H1 (cell line): ENCODE data around the gene KLKB1. TPM values are rescaled to one million over a fixed set of nuclear protein-coding genes. Genes with fewer than 3 reads are reported as not detected.

Experiments
- CHD1 ChIP-seq: IDR thresholded peaks from 2 replicates; pipeline ENCODE4 v1.6.1; 2012; ENCODE audit warnings: low read depth, low read length, improper control_type of control experiment
- EZH2 ChIP-seq: fragments of 200-600 bp; sonication (generic); IDR thresholded peaks from 2 replicates; pipeline ENCODE4 v1.7.1; 2012; ENCODE audit warnings: low read depth, mild to moderate bottlenecking, moderate library complexity, low read length, inconsistent platforms; ENCODE audit not compliant: severe bottlenecking
- FOSL1 ChIP-seq: IDR thresholded peaks from 2 replicates; pipeline ENCODE4 v1.6.1; 2011; ENCODE audit warnings: mild to moderate bottlenecking, low read depth, low read length, moderate library complexity; ENCODE audit not compliant: insufficient read depth
- GTF2F1 ChIP-seq: IDR thresholded peaks from 2 replicates; pipeline ENCODE4 v1.6.1; 2012; ENCODE audit warnings: low read depth, low read length, improper control_type of control experiment, borderline replicate concordance
- HDAC2 ChIP-seq, 2 experiments: fragments of 300-600 bp in 1 of 2; sonication (generic) in 1 of 2; IDR thresholded peaks; 2 replicates each; pipeline ENCODE4 v1.6.1; 2011 to 2012; ENCODE audit warnings: low read depth in 2 of 2, low read length in 2 of 2, mild to moderate bottlenecking in 2 of 2, moderate library complexity in 2 of 2, borderline replicate concordance in 1 of 2, inconsistent platforms in 1 of 2
- NANOG ChIP-seq: IDR thresholded peaks from 2 replicates; pipeline ENCODE4 v1.6.1; 2011; ENCODE audit warnings: low read length, low read depth, mild to moderate bottlenecking, inconsistent platforms; ENCODE audit not compliant: insufficient read depth, poor library complexity, severe bottlenecking
- POU5F1 ChIP-seq: IDR thresholded peaks from 2 replicates; pipeline ENCODE4 v1.6.1; 2011; ENCODE audit warnings: low read depth, mild to moderate bottlenecking, low read length, moderate library complexity
- SIN3A ChIP-seq, 2 experiments: IDR thresholded peaks in 1 of 2; conservative IDR thresholded peaks in 1 of 2; 2 replicates each; pipeline ENCODE4 v1.6.1; 2011 to 2012; ENCODE audit warnings: low read length in 2 of 2, improper control_type of control experiment in 1 of 2, low read depth in 1 of 2, mild to moderate bottlenecking in 1 of 2
- SP4 ChIP-seq: IDR thresholded peaks from 2 replicates; pipeline ENCODE4 v1.6.1; 2012; ENCODE audit warnings: low read length, inconsistent platforms
- SUZ12 ChIP-seq: fragments of 200-600 bp; sonication (generic); IDR thresholded peaks from 2 replicates; pipeline ENCODE4 v1.6.1; 2012; ENCODE audit warnings: mild to moderate bottlenecking, inconsistent platforms, low read length, moderate library complexity, mixed read lengths
- TAF1 ChIP-seq: IDR thresholded peaks from 2 replicates; pipeline ENCODE4 v1.6.1; 2011; ENCODE audit warnings: mild to moderate bottlenecking, low read depth, low read length
- TEAD4 ChIP-seq: IDR thresholded peaks from 2 replicates; pipeline ENCODE4 v1.6.1; 2012; ENCODE audit warnings: low read depth, low read length, inconsistent platforms, mixed read lengths
- polyA plus RNA-seq, 7 experiments: library from polyadenylated mRNA; depleted of rRNA in 3 of 7; stranded (reverse) in 5 of 7; unstranded in 2 of 7; fragments of >200 nt in 5 of 7; fragments of 200-250 nt in 2 of 7; gene quantifications; 1 replicate in 5 of 7; 2 replicates in 1 of 7; 4 replicates in 1 of 7; pipeline versions ENCODE4 v1.2.1 to v1.2.3, GENCODE V29; 2011 to 2013; ENCODE audit warnings: missing spikeins in 2 of 7, mixed read lengths in 2 of 7
- total RNA-seq: library from RNA; stranded (reverse); fragmentation: NEBNext Ultra II Directional; extraction: Animal tissue kit (Norgen Biotek cat#: 25700); gene quantifications from 2 replicates; pipeline ENCODE4 v1.2.1, GENCODE V29; 2021
- TF ChIP-seq, protein P1 (sequence below): IDR thresholded peaks from 2 replicates; pipeline ENCODE4 v1.6.1; 2012; ENCODE audit warnings: low read length, inconsistent platforms
- TF ChIP-seq, protein P2 (sequence below), 3 experiments: IDR thresholded peaks; 1 replicate in 2 of 3; 2 replicates in 1 of 3; pipeline versions ENCODE4 v1.5.1 to v1.6.1; 2011; ENCODE audit warnings: low read length in 3 of 3, mild to moderate bottlenecking in 3 of 3, inconsistent platforms in 2 of 3, low read depth in 1 of 3, moderate library complexity in 1 of 3; ENCODE audit not compliant: insufficient read depth in 1 of 3; ENCODE audit errors: control extremely low read depth in 1 of 3
- TF ChIP-seq, protein P3 (sequence below): IDR thresholded peaks from 2 replicates; pipeline ENCODE4 v1.6.1; 2011; ENCODE audit warnings: low read length, improper control_type of control experiment
- TF ChIP-seq, protein P4 (sequence below): IDR thresholded peaks from 2 replicates; pipeline ENCODE4 v1.6.1; 2011; ENCODE audit warnings: low read depth, mild to moderate bottlenecking, low read length; ENCODE audit not compliant: insufficient read depth

Gene KLKB1
- total and polyA plus RNA-seq, 2 of the 8 experiments (the other 6 are each of a cell fraction or from before 2014, with no cell fraction given) = 12.0 to 20.9 TPM

DNA sequence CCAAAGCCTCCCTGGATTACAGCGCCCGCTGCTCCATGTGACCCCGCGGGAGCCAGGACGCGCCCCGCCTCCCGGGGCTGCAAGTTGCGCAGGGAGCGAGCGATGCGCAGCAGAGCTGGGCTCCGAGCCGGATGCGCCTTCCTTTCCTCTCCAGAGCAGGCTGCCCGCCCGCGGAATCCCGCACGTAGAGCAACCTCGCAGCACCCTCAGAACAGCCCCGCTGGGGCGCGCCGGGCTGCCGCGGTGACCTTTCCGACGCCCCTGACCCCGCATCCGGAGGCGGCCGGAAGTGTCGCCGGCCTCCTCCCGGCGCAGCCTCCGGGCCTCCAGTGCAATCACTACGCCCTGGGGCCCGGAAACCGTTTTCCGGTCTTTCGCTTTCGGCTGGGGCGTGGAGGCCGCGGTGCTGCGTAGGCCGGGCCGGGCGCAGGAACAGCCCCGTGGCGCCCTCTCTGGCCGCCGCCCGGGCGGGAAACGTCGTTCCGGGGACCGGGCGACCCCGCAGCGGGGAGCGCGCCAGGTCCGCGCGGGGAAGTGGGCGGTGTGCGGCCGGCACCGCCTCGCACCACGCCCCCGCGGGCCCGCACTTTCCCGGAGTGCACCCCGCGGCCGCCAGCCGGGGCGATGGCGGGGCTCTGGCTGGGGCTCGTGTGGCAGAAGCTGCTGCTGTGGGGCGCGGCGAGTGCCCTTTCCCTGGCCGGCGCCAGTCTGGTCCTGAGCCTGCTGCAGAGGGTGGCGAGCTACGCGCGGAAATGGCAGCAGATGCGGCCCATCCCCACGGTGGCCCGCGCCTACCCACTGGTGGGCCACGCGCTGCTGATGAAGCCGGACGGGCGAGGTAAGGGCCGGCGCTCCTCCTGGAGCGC lies 35.9 kb upstream of the KLKB1 start, which contains the start of gene CYP4V2 (continued):
- TF ChIP-seq TEAD4 (no peak), FOSL1 (no peak), GTF2F1 (no peak), NANOG (no peak), SP4 (no peak), POU5F1 (no peak), SUZ12 (peak; percentile 50; the same call in 1 of the 2 replicates), SIN3A (conservative IDR thresholded peaks at IDR 0.05 in 1 of 2, IDR thresholded peaks at IDR 0.05 in 1 of 2; ENCODE audit: low read depth in 1 of 2, low read length in 2 of 2) (0 out of 4 replicates have a peak, but pooled peaks of 1 of the 2 experiments have one; percentile 25), TAF1 (no peak), EZH2 (peak; percentile 28), HDAC2 (IDR thresholded peaks at IDR 0.05; ENCODE audit: borderline replicate concordance in 1 of 2, low read depth in 2 of 2, low read length in 2 of 2) (0 out of 4 replicates have a peak, but pooled peaks of 1 of the 2 experiments have one; percentile 58), CHD1 (no peak)
- TF ChIP-seq, protein P1, sequence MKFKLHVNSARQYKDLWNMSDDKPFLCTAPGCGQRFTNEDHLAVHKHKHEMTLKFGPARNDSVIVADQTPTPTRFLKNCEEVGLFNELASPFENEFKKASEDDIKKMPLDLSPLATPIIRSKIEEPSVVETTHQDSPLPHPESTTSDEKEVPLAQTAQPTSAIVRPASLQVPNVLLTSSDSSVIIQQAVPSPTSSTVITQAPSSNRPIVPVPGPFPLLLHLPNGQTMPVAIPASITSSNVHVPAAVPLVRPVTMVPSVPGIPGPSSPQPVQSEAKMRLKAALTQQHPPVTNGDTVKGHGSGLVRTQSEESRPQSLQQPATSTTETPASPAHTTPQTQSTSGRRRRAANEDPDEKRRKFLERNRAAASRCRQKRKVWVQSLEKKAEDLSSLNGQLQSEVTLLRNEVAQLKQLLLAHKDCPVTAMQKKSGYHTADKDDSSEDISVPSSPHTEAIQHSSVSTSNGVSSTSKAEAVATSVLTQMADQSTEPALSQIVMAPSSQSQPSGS = no peak
- TF ChIP-seq, protein P2, sequence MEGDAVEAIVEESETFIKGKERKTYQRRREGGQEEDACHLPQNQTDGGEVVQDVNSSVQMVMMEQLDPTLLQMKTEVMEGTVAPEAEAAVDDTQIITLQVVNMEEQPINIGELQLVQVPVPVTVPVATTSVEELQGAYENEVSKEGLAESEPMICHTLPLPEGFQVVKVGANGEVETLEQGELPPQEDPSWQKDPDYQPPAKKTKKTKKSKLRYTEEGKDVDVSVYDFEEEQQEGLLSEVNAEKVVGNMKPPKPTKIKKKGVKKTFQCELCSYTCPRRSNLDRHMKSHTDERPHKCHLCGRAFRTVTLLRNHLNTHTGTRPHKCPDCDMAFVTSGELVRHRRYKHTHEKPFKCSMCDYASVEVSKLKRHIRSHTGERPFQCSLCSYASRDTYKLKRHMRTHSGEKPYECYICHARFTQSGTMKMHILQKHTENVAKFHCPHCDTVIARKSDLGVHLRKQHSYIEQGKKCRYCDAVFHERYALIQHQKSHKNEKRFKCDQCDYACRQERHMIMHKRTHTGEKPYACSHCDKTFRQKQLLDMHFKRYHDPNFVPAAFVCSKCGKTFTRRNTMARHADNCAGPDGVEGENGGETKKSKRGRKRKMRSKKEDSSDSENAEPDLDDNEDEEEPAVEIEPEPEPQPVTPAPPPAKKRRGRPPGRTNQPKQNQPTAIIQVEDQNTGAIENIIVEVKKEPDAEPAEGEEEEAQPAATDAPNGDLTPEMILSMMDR (IDR thresholded peaks at IDR 0.05; ENCODE audit: control extremely low read depth in 1 of 3, insufficient read depth in 1 of 3, low read depth in 1 of 3, low read length in 3 of 3) = peak; percentile 28 to 39 (median 30)
- TF ChIP-seq, protein P3, sequence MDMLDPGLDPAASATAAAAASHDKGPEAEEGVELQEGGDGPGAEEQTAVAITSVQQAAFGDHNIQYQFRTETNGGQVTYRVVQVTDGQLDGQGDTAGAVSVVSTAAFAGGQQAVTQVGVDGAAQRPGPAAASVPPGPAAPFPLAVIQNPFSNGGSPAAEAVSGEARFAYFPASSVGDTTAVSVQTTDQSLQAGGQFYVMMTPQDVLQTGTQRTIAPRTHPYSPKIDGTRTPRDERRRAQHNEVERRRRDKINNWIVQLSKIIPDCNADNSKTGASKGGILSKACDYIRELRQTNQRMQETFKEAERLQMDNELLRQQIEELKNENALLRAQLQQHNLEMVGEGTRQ = no peak
- TF ChIP-seq, protein P4, sequence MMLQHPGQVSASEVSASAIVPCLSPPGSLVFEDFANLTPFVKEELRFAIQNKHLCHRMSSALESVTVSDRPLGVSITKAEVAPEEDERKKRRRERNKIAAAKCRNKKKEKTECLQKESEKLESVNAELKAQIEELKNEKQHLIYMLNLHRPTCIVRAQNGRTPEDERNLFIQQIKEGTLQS = no peak
